Activated T-helper 17 cell treated with anti-CD3 and anti-CD28 coated beads, Interleukin-2, amount 50 U/mL, for 72 hours (primary cell): ENCODE data around the gene ZNF232. TPM values are rescaled to one million over a fixed set of nuclear protein-coding genes. Genes with fewer than 3 reads are reported as not detected.
"Not testable (repeated sequence)": the region's sequence is repeated elsewhere in the genome, so short reads cannot be mapped to it uniquely, and the experiment has no call there.

Source experiments
- ATAC-seq: fragments of 150-1000 bp; cut with Tn5 transposase; replicated peaks from 2 replicates; pipeline ENCODE4 v1.10.0; 2021; ENCODE audit warnings: mild to moderate bottlenecking, moderate library complexity
- H3K27ac Mint-ChIP-seq: one replicate; pipeline ENCODE4 v1.8.0; 2022; ENCODE audit warnings: mixed read lengths
- H3K27me3 Mint-ChIP-seq: one replicate; pipeline ENCODE4 v1.8.0; 2022; ENCODE audit warnings: mixed read lengths
- H3K36me3 Mint-ChIP-seq: one replicate; pipeline ENCODE4 v1.8.0; 2022; ENCODE audit warnings: low read depth, mild to moderate bottlenecking, mixed read lengths
- H3K4me1 Mint-ChIP-seq: one replicate; pipeline ENCODE4 v1.8.0; 2022; ENCODE audit warnings: mixed read lengths
- H3K4me3 Mint-ChIP-seq: one replicate; pipeline ENCODE4 v1.8.0; 2022; ENCODE audit warnings: mild to moderate bottlenecking, mixed read lengths
- H3K9me3 Mint-ChIP-seq: one replicate; pipeline ENCODE4 v1.8.0; 2022; ENCODE audit warnings: mixed read lengths
- total RNA-seq, 2 donors: library from RNA; stranded (reverse); gene quantifications; one replicate each; pipeline ENCODE4 v1.2.3, GENCODE V29; 2022

Gene ZNF232
- total RNA-seq, 2 donors from 2014 or later: 10.7 to 16.3 TPM

GRCh38 chr17:5123343-5124124 is 11.9 kb upstream of the ZNF232 start:
- Mint-ChIP-seq H3K27me3 (peaks cover 37% of the 10 kb centered on the region), H3K36me3 (no peaks in the 10 kb centered on the region), H3K9me3 (no peaks in the 10 kb centered on the region), H3K4me1 (no peaks in the 10 kb centered on the region), H3K27ac (no peak overlapping the region), H3K4me3 (no peak overlapping the region)
- ATAC-seq: peak; percentile 5

GRCh38 chr17:5122586-5123342 is 11.1 kb upstream of the ZNF232 start:
- ATAC-seq: peak; percentile 35
- Mint-ChIP-seq H3K27ac (no peak overlapping the region), H3K27me3 (peaks cover 37% of the 10 kb centered on the region), H3K4me1 (no peaks in the 10 kb centered on the region), H3K4me3 (no peak overlapping the region), H3K36me3 (no peaks in the 10 kb centered on the region), H3K9me3 (no peaks in the 10 kb centered on the region)

GRCh38 chr17:5122056-5122455 is 10.4 kb upstream of the ZNF232 start:
- Mint-ChIP-seq H3K27me3 (peaks cover 35% of the 10 kb centered on the region), H3K4me3 (peak overlapping the region; percentile 37)
- not testable (repeated sequence) for H3K9me3 Mint-ChIP-seq, H3K4me1 Mint-ChIP-seq, H3K36me3 Mint-ChIP-seq, H3K27ac Mint-ChIP-seq, ATAC-seq

DNA sequence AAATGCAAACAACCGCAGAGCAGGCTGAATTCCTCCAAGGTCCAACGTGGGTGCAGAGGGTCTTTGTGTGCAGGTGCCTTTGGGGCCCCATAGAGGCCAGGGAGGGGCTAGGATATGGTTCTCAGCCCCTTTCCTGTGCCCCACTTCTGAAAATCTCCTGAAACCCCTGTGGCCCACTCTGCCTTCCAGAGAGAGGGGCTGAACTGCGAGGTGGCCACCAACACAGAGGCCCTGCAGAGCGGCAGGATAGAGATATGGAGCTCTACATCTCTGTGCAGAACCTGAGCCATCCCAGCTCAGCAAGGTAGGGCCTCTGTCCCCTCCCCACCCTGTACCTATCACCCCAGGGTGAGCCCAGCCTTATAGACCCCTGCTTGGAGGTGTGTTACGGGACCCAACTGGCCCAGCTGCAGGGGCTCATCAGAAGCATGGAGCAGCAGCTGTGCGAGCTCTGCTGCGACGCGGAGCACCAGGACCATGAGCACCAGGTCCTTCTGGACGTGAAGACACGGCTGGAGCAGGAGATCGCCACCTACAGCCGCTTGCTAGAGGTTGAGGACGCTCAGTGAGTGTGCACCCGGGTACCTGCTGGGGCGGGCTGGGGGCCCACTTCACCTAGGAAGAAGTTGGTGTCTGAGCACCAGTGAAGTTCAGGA is 9.6 kb upstream of the ZNF232 start:
- Mint-ChIP-seq H3K27me3 (peaks cover 35% of the 10 kb centered on the region), H3K4me3 (peak overlapping the region; percentile 37), H3K27ac (no peak overlapping the region), H3K9me3 (no peaks in the 10 kb centered on the region), H3K4me1 (no peaks in the 10 kb centered on the region), H3K36me3 (no peaks in the 10 kb centered on the region)
- ATAC-seq: no peak

GRCh38 chr17:5120436-5121185 is 8.9 kb upstream of the ZNF232 start:
- H3K27me3 Mint-ChIP-seq: peaks cover 31% of the 10 kb centered on the region
- not testable (repeated sequence) for ATAC-seq, H3K27ac Mint-ChIP-seq, H3K9me3 Mint-ChIP-seq, H3K36me3 Mint-ChIP-seq, H3K4me3 Mint-ChIP-seq, H3K4me1 Mint-ChIP-seq

GRCh38 chr17:5120036-5120435 is 8.4 kb upstream of the ZNF232 start:
- Mint-ChIP-seq H3K9me3 (no peaks in the 10 kb centered on the region), H3K27me3 (peaks cover 31% of the 10 kb centered on the region), H3K36me3 (peaks cover 4% of the 10 kb centered on the region), H3K4me3 (no peak overlapping the region), H3K27ac (no peak overlapping the region), H3K4me1 (no peaks in the 10 kb centered on the region)
- ATAC-seq: no peak

- Mint-ChIP-seq H3K4me1 (no peaks in the 10 kb centered on the region), H3K9me3 (no peaks in the 10 kb centered on the region), H3K4me3 (no peak overlapping the region), H3K27me3 (peaks cover 24% of the 10 kb centered on the region), H3K36me3 (peaks cover 22% of the 10 kb centered on the region), H3K27ac (no peak overlapping the region)
- ATAC-seq: no peak
Observed at GRCh38 chr17:5118219-5118618, 6.5 kb upstream of the ZNF232 start.

DNA sequence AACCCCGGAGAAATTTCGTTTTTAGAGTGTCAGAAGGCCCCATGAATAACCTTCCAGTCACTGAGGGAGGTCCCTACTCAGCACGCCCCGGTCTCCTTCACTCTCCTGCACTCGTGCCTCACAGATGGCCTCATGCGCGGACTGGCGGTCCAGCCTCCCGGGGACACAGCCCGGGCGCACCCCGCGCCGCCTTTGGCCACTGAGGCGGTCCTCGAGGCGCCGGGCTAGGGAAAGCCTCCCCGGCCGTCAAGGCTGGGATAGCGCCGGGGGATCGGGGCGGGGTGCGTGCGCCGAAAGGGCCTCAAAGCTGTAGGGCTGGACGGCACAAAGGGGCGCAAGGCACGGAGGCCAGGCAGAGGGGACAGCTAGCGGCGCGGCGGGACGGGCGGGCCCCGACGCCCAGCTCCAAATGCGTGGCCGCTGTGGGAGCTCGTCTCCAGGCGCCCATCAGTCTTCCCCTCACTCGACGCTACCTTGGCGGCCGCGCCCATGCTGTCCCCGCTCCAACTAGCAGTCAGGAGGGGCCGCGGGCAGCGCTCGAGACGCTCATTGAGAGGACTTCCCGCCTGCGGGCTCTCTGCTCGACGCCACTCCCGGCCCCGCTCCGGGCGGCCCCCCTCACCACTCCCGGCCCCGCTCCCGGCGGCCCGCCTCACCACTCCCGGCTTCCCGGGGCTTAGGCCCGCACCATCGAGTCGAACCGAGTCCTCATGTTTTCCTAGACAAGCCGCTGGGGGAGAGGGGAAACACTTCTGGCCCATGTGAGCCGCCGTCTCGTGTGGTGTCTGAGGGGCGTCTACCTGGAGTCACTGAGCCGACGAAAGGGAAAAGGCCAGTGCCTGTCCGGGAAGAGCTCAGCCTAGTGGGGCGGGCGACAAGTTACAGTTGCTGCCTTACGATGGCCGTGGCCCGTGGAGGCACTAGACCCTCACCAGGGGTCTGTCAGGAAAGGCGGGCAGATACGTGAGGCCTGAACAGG is 4.3 kb upstream of the ZNF232 start, which contains the start of gene USP6:
Gene USP6, plus strand, starts transcription at position 360 of the 979 bp plus-strand sequence. CDS start 14,336 bp downstream, outside the sequence.
- H3K36me3 Mint-ChIP-seq: peaks cover 27% of the 10 kb centered on the region
- no peak within 1 kb of the TSS for H3K27ac Mint-ChIP-seq
- no peak within 1 kb of the TSS for H3K4me3 Mint-ChIP-seq
- H3K4me1 Mint-ChIP-seq: peaks cover 2% of the 10 kb centered on the region
- ATAC-seq: no peak
- H3K9me3 Mint-ChIP-seq: no peaks in the 10 kb centered on the region
- H3K27me3 Mint-ChIP-seq: peaks cover 15% of the 10 kb centered on the region

DNA sequence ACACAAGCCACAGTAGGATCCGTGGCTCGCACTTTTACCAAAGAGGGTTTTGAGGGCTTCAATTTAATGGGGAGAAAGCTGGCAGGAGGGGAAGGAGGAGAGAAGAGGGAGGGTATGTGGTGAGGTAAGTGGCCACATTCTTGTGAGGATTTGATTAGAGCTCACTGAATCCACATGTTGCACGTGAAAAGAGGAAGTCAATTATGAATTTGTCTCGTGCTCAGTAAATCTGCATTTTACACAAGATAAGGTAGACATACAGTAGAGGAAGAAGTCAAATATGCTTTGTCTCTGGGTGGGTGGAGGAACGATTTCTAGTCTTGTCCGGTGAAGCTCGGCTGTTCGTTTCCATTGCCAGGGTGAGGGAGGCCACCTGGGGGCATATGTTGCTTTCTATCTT is 862 bp downstream of the ZNF232 start:
- ATAC-seq: no peak
- H3K9me3 Mint-ChIP-seq: no peaks in the 10 kb centered on the region
- peaks cover 21% of the 10 kb centered on the region for H3K4me1 Mint-ChIP-seq
- H3K4me3 Mint-ChIP-seq: peak overlapping the region; percentile 91
- peak overlapping the region; percentile 84 for H3K27ac Mint-ChIP-seq
- peaks cover 75% of the 10 kb centered on the region for H3K36me3 Mint-ChIP-seq
- peaks cover 3% of the 10 kb centered on the region for H3K27me3 Mint-ChIP-seq

- Mint-ChIP-seq H3K36me3 (peaks cover 26% of the 10 kb centered on the region), H3K27ac (no peak overlapping the region), H3K27me3 (peaks cover 10% of the 10 kb centered on the region), H3K9me3 (peaks cover 7% of the 10 kb centered on the region), H3K4me1 (no peaks in the 10 kb centered on the region), H3K4me3 (no peak overlapping the region)
- no peak for ATAC-seq
Observed at GRCh38 chr17:5100832-5101231, 10.8 kb downstream of the ZNF232 start.

GRCh38 chr17:5099271-5099670 is 12.4 kb downstream of the ZNF232 start:
- no peak for ATAC-seq
- Mint-ChIP-seq H3K36me3 (peaks cover 18% of the 10 kb centered on the region), H3K27me3 (peaks cover 14% of the 10 kb centered on the region), H3K9me3 (peaks cover 14% of the 10 kb centered on the region), H3K27ac (no peak overlapping the region), H3K4me3 (no peak overlapping the region), H3K4me1 (no peaks in the 10 kb centered on the region)

GRCh38 chr17:5097101-5097834 is 14.4 kb downstream of the ZNF232 start:
- peaks cover 25% of the 10 kb centered on the region for H3K9me3 Mint-ChIP-seq
- H3K36me3 Mint-ChIP-seq: peaks cover 28% of the 10 kb centered on the region
- no peaks in the 10 kb centered on the region for H3K4me1 Mint-ChIP-seq
- no peak overlapping the region for H3K27ac Mint-ChIP-seq
- H3K27me3 Mint-ChIP-seq: peaks cover 14% of the 10 kb centered on the region
- no peak for ATAC-seq
- H3K4me3 Mint-ChIP-seq: peak overlapping the region; percentile 31

DNA sequence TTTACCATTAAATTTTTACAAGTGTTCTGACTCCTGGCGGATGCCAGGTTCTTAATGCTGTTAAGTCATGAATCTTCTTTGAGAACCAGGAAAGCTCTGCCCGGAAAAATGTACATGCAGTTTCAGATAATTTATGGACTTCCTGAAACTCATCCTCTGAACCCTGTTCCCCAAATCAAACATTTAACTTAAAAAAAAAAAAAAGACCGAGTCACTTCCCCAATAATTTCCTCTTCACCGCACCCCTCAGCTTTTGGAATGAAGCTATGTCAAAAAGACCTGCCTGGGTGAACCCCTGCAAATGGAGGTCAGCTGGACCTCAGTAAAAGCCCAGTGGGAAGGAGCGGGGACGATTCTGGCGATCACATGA is 15.0 kb downstream of the ZNF232 start:
- Mint-ChIP-seq H3K4me1 (no peaks in the 10 kb centered on the region), H3K27me3 (peaks cover 14% of the 10 kb centered on the region), H3K9me3 (peaks cover 29% of the 10 kb centered on the region), H3K4me3 (peak overlapping the region; percentile 31), H3K36me3 (peaks cover 34% of the 10 kb centered on the region), H3K27ac (no peak overlapping the region)
- no peak for ATAC-seq
